Coronary artery (tissue), 2 donors: ENCODE measurements around the gene ZFHX3.
"Not testable (repeated sequence)": the region's sequence is repeated elsewhere in the genome, so short reads cannot be mapped to it uniquely, and the experiment has no call there.

Experiments
- DNase-seq: peaks from one replicate; pipeline ENCODE4 v3.0.0-alpha.2; 2017; ENCODE audit warnings: low spot score
- H3K27ac ChIP-seq, 2 donors: fragments of 200-600 bp; sonication (generic); one replicate each; pipeline ENCODE4 v1.5.1; 2016 to 2019
- H3K4me3 ChIP-seq: fragments of 200-600 bp; sonication (generic); 2 replicates; pipeline ENCODE4 v1.5.1; 2016; ENCODE audit warnings: mild to moderate bottlenecking, moderate library complexity
- TF ChIP-seq, protein P1 (sequence below): fragments of 200-600 bp; sonication (generic); IDR thresholded peaks from one replicate; pipeline ENCODE4 v1.5.1; 2019; ENCODE audit warnings: antibody characterized with exemption

The ZFHX3 gene

DNA sequence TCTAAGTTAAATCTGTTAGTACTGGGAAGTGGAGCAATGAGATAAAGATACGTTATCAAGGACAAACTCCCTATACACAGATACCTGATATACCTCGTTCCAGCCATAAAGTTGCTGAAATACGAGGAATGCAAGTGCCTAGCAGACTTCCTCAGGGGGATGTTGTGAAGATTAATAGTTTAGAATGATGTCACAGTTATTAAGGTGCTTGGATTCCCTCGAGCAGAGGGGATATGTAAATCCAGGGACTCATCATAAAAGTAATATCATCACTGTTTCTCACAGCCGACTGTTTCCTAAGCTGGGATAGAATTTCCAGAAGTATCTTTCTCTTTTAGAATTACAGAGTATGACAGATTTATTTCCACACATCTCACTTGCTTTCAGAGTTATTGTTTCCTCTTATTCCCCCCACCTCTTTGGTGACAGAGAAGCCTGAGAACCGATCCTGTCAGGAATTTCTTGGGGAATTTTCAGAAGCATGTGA is 28.4 kb upstream of the ZFHX3 start:
- DNase-seq: no peak
- H3K4me3 ChIP-seq: no peak overlapping the region
- H3K27ac ChIP-seq: peak overlapping the region; percentile 32 to 67
- TF ChIP-seq, protein P1, sequence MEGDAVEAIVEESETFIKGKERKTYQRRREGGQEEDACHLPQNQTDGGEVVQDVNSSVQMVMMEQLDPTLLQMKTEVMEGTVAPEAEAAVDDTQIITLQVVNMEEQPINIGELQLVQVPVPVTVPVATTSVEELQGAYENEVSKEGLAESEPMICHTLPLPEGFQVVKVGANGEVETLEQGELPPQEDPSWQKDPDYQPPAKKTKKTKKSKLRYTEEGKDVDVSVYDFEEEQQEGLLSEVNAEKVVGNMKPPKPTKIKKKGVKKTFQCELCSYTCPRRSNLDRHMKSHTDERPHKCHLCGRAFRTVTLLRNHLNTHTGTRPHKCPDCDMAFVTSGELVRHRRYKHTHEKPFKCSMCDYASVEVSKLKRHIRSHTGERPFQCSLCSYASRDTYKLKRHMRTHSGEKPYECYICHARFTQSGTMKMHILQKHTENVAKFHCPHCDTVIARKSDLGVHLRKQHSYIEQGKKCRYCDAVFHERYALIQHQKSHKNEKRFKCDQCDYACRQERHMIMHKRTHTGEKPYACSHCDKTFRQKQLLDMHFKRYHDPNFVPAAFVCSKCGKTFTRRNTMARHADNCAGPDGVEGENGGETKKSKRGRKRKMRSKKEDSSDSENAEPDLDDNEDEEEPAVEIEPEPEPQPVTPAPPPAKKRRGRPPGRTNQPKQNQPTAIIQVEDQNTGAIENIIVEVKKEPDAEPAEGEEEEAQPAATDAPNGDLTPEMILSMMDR: no peak

DNA sequence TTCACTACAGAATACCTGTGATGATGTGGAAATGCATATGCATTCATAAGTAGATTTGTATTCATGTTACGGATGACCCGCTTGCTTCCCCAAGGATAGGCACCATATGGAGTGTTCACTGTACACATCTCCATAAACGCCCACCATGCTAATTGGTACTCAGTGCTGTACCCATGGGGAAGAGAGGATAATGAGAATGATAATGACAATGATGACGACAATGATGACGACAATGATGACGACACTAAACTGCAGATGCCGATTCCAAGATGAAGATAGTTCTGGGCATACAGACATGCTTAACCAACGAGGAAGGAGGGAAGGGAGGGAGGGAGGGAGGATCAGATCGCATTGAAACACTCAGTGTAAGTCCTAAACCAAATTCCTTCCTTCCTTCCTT is 26.5 kb upstream of the ZFHX3 start:
- no peak overlapping the region for H3K4me3 ChIP-seq
- H3K27ac ChIP-seq: no peak overlapping the region
- TF ChIP-seq, protein P1: no peak
- peak; percentile 40 for DNase-seq

DNA sequence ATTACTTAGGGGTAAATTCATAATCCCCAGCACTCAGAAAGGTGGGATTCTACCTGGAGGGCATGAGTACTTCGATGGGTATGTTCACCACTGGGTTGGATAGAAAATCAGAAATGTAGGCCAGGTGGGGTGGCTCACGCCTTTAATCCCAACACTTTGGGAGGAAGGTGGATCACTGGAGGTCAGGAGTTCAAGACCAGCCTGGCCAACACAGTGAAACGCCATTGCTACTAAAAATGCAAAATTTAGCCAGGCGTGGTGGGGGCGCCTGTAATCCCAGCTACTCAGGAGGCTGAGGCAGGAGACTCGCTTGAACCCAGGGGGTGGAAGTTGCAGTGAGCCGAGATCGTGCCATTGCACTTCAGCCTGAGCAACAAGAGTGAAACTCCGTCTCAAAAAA is 24.1 kb upstream of the ZFHX3 start:
- H3K27ac ChIP-seq: peak overlapping the region; percentile 84 to 99
- H3K4me3 ChIP-seq: not testable (repeated sequence)
- DNase-seq: peak; percentile 69

DNA sequence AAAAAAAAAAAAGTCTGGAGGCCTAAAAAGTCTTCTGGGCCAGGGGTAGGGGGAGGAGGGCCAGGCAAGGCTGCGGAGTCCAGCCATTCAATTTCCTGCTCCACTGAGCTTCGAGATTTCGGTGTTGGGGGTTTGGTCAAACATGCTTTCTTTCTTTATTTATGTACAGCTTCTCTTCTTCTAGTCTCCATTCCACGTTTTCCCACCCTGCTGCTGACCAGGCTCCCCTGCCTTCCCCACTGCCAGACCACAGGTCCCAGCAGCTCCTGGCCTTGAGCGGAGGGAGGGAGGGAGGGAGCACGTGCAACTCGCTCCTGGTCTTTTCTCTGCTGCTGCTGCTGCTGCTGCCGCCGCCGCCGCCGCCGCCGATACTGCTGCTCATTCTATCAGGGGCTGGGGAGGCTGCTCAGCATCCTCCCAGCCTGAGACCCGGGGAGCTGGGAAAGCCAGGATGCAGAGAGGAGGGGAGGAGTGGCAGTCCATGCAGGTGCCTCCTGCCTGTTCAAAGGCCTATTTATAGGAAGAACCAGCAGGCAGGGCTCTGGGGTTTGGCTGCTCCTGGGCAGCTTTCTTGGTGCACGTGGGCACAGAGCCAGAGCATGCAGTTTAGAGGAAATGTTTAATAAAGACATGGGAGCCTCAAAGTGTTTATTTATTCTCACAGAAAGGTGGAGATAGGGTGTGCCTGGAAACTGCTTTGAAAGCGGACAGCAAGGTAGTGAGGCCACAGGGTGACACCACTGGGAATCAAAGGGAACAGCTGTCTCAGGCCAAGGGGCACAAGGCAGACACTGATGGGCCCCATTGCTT is 23.4 kb upstream of the ZFHX3 start:
- DNase-seq: peak; percentile 81
- Histone ChIP-seq H3K4me3 (peak overlapping the region; percentile 18), H3K27ac (peak overlapping the region; percentile 84 to 99)
- TF ChIP-seq, protein P1: no peak

DNA sequence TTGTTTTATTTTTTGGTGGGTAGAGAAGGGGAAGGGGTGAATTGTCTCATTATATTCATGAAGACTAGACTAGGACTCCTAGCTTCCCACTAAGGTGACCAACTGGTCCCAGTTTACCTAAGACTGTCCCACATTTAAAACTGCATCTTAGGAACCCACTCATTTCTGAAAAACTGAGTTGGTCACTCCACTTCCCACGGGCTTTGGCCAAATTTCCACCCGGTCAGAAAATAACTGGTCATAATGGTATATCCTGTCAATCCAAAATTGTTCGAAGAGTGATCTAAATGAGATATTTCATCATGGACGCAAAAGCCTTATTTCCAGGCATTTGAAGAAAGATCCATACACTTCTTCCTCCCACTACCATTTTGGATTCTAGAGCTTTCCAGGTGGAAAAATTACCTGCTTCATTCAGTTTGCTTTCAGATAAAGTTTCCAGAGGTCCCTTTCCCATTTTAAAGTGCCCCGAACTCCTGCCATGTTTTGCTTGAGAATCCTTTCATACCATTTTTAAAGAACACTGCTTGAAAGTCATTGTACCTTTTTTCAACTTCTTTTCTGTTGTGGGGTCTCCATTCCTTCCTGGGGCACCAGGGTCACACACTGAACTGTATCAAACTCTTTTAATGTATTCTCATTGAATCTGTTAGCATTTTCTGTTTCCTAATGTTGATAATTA is 21.8 kb upstream of the ZFHX3 start:
- Histone ChIP-seq H3K27ac (peak overlapping the region; percentile 99), H3K4me3 (peak overlapping the region; percentile 62)
- DNase-seq: peak; percentile 62
- TF ChIP-seq, protein P1: no peak

DNA sequence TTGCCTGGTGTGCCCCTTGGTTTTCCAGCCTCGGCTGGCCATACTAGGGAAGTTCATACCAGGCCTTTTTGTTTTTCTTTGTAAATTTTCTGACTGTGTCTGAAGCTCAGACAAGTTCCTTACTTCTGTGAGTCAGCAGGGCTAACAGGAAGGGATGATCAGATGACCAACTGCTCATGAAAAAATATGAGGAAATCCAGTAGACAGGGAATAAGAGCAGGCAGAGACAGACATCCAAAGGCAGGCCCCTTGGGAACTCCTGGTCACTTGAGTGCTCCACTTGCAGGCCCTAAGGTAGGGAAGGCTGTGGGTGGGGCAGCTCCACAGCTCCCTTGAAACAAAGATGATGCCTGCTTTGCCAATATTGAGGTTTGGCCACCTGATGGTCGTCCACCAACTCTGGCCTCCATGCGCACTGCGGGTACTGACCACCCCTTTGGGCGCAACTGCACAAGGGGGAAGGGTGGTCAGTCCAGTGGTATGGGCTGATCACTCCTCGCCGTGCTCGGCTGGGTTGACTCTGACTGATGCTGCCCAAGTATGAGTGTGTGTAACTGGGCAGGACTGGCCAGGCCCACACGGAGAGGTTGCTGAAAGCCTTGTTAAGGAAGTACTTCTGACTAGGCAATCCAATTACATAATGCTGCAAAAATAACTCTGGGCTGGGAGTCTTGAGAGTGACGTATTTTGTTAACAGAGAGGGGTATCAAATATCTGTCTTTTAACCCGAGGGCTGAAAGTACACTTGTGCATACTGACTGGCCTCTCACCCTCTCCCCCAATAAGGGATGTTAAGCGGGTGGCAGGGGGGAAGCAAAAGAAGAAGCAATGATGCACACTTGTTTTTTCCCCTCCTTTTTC is 20.8 kb upstream of the ZFHX3 start:
- TF ChIP-seq, protein P1: no peak
- peak; percentile 95 for DNase-seq
- Histone ChIP-seq H3K4me3 (peak overlapping the region; percentile 52), H3K27ac (peak overlapping the region; percentile 99)
